SK-N-SH (cell line): ENCODE data around the gene CD200. TPM values are rescaled to one million over a fixed set of nuclear protein-coding genes. Genes with fewer than 3 reads are reported as not detected.

Source experiments
- CTCF ChIA-PET: fragments of 300-600, 350-600 bp; formaldehyde crosslinking; extraction: SDS; loops from one replicate; lab custom pipeline; 2021; lab: Yijun Ruan, JAX
- POLR2A ChIA-PET: fragments of 350-600 bp; sonication (Branson Sonifier 250); formaldehyde crosslinking; extraction: SDS; loops from one replicate; lab custom pipeline; 2020; ENCODE audit warnings: antibody characterized with exemption, inconsistent platforms; lab: Yijun Ruan, JAX
- DNase-seq: peaks from one replicate; pipeline ENCODE4 v3.0.0; 2012
- H2AFZ ChIP-seq: fragments of 200-600 bp; sonication (generic); 2 replicates; pipeline ENCODE4 v1.8.1; 2016; ENCODE audit warnings: antibody characterized with exemption, mild to moderate bottlenecking, low read depth
- H3F3A ChIP-seq: fragments of 200-600 bp; sonication (generic); replicated peaks from 2 replicates; pipeline ENCODE3; 2016; ENCODE audit warnings: antibody characterized with exemption, mild to moderate bottlenecking; ENCODE audit not compliant: insufficient read depth
- H3K27ac ChIP-seq, 2 experiments: fragments of 200-500 bp in 1 of 2; fragments of 200-600 bp in 1 of 2; sonication (Bioruptor generic) in 1 of 2; sonication (generic), shearing (Covaris generic) in 1 of 2; 2 replicates each; pipeline versions ENCODE4 v1.5.1 to v1.6.1; 2014 to 2016; ENCODE audit warnings: low read depth in 2 of 2, inconsistent platforms in 1 of 2, low read length in 1 of 2, mild to moderate bottlenecking in 1 of 2, mixed read lengths in 1 of 2
- H3K27me3 ChIP-seq: fragments of 200-600 bp; sonication (generic), shearing (Covaris generic); 2 replicates; pipeline ENCODE4 v1.6.1; 2016; ENCODE audit warnings: mixed run types; ENCODE audit not compliant: insufficient read depth
- H3K36me3 ChIP-seq, 2 experiments: fragments of 200-500 bp in 1 of 2; fragments of 200-600 bp in 1 of 2; sonication (Bioruptor generic) in 1 of 2; sonication (generic) in 1 of 2; replicated peaks in 1 of 2; 2 replicates each; pipeline versions ENCODE3 to v1.5.1; 2014 to 2016; ENCODE audit warnings: low read length in 1 of 2, mild to moderate bottlenecking in 1 of 2; ENCODE audit not compliant: insufficient read depth in 2 of 2, control insufficient read depth in 1 of 2
- H3K4me1 ChIP-seq, 2 experiments: fragments of 200-500 bp in 1 of 2; fragments of 200-600 bp in 1 of 2; sonication (Bioruptor generic) in 1 of 2; sonication (generic), shearing (Covaris generic) in 1 of 2; 2 replicates each; pipeline versions ENCODE4 v1.5.1 to v1.6.1; 2014 to 2016; ENCODE audit warnings: low read depth in 1 of 2, low read length in 1 of 2, mixed run types in 1 of 2; ENCODE audit not compliant: insufficient read depth in 2 of 2, control insufficient read depth in 1 of 2
- H3K4me2 ChIP-seq: fragments of 200-600 bp; sonication (generic), shearing (Covaris generic); 2 replicates; pipeline ENCODE4 v1.6.1; 2017; ENCODE audit warnings: mixed run types
- H3K4me3 ChIP-seq, 2 experiments: fragments of 200-500 bp in 1 of 2; fragments of 200-600 bp in 1 of 2; sonication (Bioruptor generic) in 1 of 2; sonication (generic), shearing (Covaris generic) in 1 of 2; 2 replicates each; pipeline versions ENCODE4 v1.5.1 to v1.8.1; 2014 to 2016; ENCODE audit warnings: low read depth in 2 of 2, inconsistent platforms in 1 of 2, low read length in 1 of 2, mild to moderate bottlenecking in 1 of 2, mixed read lengths in 1 of 2, moderate library complexity in 1 of 2
- H3K79me2 ChIP-seq: fragments of 200-600 bp; sonication (generic); 2 replicates; pipeline ENCODE4 v1.8.1; 2017; ENCODE audit warnings: mild to moderate bottlenecking; ENCODE audit not compliant: insufficient read depth
- H3K9ac ChIP-seq: fragments of 200-600 bp; sonication (generic); 2 replicates; pipeline ENCODE4 v1.6.1; 2017; ENCODE audit warnings: mixed run types
- H3K9me2 ChIP-seq: fragments of 200-600 bp; sonication (generic); 2 replicates; pipeline ENCODE4 v1.6.1; 2017; ENCODE audit warnings: mixed run types
- H3K9me3 ChIP-seq: fragments of 200-600 bp; sonication (generic); 2 replicates; pipeline ENCODE4 v1.6.1; 2017; ENCODE audit warnings: mixed run types, mild to moderate bottlenecking, moderate library complexity
- H4K20me1 ChIP-seq: fragments of 200-600 bp; sonication (generic); 2 replicates; pipeline ENCODE4 v1.6.1; 2017; ENCODE audit warnings: mild to moderate bottlenecking, mixed run types; ENCODE audit not compliant: insufficient read depth
- EP300 ChIP-seq, 2 experiments: IDR thresholded peaks; 2 replicates each; pipeline versions ENCODE4 v1.4.0 to v1.6.1; 2012; ENCODE audit warnings: borderline replicate concordance in 1 of 2, low read depth in 1 of 2, low read length in 1 of 2
- EZH2phosphoT487 ChIP-seq: fragments of 200-600 bp; sonication (generic); IDR thresholded peaks from 2 replicates; pipeline ENCODE4 v1.6.1; 2017; ENCODE audit warnings: low read depth, mixed run types, mild to moderate bottlenecking, antibody characterized with exemption, moderate library complexity, borderline replicate concordance
- FOSL2 ChIP-seq: IDR thresholded peaks from 2 replicates; pipeline ENCODE4 v1.4.0; 2012; ENCODE audit warnings: low read depth, mild to moderate bottlenecking, moderate library complexity, borderline replicate concordance
- FOXM1 ChIP-seq: IDR thresholded peaks from 2 replicates; pipeline ENCODE4 v1.4.0; 2012; ENCODE audit warnings: low read depth, mild to moderate bottlenecking
- JUND ChIP-seq: IDR thresholded peaks from 2 replicates; pipeline ENCODE4 v1.4.0; 2012
- NFIC ChIP-seq: IDR thresholded peaks from 2 replicates; pipeline ENCODE4 v1.4.0; 2012; ENCODE audit warnings: borderline replicate concordance
- RFX5 ChIP-seq: IDR thresholded peaks from 2 replicates; pipeline ENCODE4 v1.6.1; 2012; ENCODE audit warnings: mild to moderate bottlenecking, improper control_type of control experiment, low read length
- RXRA ChIP-seq: IDR thresholded peaks from 2 replicates; pipeline ENCODE4 v1.4.0; 2012; ENCODE audit warnings: low read depth, mild to moderate bottlenecking, borderline replicate concordance
- TCF12 ChIP-seq: IDR thresholded peaks from 2 replicates; pipeline ENCODE4 v1.4.0; 2012
- TEAD4 ChIP-seq: IDR thresholded peaks from 2 replicates; pipeline ENCODE4 v1.4.0; 2012; ENCODE audit warnings: mild to moderate bottlenecking, borderline replicate concordance; ENCODE audit not compliant: insufficient read depth
- WGBS: methylation state at CpG from one replicate; pipeline ENCODE4 v1.1.6; 2017; ENCODE audit warnings: low lambda C conversion rate; 5-methylcytosine and 5-hydroxymethylcytosine counted together
- polyA plus RNA-seq, 3 experiments: library from polyadenylated mRNA; depleted of rRNA; stranded (reverse); fragments of >200 nt; gene quantifications; 2 replicates each; pipeline ENCODE4 v1.2.3, GENCODE V29; 2012
- TF ChIP-seq, protein P1 (sequence below): IDR thresholded peaks from 2 replicates; pipeline ENCODE4 v1.6.1; 2012; ENCODE audit warnings: mild to moderate bottlenecking, low read depth, low read length, moderate library complexity
- TF ChIP-seq, protein P2 (sequence below): fragments of 150-350 bp; IDR thresholded peaks from 2 replicates; pipeline ENCODE4 v1.6.1; 2017; ENCODE audit warnings: antibody characterized with exemption, low read length, low read depth, borderline replicate concordance
- TF ChIP-seq, protein P3 (sequence below): fragments of 150-350 bp; IDR thresholded peaks from 2 replicates; pipeline ENCODE4 v1.6.1; 2016; ENCODE audit warnings: mild to moderate bottlenecking, low read depth, low read length

CD200 gene
- polyA plus RNA-seq, 1 of the 3 experiments (the other 2 are of a cell fraction), result 1.1 TPM

DNA sequence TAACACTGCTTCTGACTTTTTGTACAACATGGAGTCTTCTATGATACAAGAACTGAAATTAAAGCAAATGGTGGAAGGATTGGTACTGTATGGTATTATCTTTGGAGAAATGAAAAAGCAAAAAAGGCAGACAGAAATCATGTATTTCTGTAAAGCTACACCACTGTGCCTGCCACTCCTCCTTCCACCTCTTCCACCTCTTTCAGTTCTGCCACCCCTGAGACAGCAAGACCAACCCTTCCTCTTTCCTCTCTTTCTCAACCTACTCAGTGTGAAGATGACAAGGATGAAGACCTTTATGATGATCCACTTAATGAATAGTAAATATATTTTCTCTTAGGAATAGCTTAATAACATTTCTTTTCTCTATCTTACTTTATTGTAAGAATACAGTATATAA lies 57.0 kb downstream of the CD200 start (continued):
- TF ChIP-seq, protein P1, sequence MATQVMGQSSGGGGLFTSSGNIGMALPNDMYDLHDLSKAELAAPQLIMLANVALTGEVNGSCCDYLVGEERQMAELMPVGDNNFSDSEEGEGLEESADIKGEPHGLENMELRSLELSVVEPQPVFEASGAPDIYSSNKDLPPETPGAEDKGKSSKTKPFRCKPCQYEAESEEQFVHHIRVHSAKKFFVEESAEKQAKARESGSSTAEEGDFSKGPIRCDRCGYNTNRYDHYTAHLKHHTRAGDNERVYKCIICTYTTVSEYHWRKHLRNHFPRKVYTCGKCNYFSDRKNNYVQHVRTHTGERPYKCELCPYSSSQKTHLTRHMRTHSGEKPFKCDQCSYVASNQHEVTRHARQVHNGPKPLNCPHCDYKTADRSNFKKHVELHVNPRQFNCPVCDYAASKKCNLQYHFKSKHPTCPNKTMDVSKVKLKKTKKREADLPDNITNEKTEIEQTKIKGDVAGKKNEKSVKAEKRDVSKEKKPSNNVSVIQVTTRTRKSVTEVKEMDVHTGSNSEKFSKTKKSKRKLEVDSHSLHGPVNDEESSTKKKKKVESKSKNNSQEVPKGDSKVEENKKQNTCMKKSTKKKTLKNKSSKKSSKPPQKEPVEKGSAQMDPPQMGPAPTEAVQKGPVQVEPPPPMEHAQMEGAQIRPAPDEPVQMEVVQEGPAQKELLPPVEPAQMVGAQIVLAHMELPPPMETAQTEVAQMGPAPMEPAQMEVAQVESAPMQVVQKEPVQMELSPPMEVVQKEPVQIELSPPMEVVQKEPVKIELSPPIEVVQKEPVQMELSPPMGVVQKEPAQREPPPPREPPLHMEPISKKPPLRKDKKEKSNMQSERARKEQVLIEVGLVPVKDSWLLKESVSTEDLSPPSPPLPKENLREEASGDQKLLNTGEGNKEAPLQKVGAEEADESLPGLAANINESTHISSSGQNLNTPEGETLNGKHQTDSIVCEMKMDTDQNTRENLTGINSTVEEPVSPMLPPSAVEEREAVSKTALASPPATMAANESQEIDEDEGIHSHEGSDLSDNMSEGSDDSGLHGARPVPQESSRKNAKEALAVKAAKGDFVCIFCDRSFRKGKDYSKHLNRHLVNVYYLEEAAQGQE, result no peak
- TF ChIP-seq RFX5 (no peak), EZH2phosphoT487 (no peak)

DNA sequence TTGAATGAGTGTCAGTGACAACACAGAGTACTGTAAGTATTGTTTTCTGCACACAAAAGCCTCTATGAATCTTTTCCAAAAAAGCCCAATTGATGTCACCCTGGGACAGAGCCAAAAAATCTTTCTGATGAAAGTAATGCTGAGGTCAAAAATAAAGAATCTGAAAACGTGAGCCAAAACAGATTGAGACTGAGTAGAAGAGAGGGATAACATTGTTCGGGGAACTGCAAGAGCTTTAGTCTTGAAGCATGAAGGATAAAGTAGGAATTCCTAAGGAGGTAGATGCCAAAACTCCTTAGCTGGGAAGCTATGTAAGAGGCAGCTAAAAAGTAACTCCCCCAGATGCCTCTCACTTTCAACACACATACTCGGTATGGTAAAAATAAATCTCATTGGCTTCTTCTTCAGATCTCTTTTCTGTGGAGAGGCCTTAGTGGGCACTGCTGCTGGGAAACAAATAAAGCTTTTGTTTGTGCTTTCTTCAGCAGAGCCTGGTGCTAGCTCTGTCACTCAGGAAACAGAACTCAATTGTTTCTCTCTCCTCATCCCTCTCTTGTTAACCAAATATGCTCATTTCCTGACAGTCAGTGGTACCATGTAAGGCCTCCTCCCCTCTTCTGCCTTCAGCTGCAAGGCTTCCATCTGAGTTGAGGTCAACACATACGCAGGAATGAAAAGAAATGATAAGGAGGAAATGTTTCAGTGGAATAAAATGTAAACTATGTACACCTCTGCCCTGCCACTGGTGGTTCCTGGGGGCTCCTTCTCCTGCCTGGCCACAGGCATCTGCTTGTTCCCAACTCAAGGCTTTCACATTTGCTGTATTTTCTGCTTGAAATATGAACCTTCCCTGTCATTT lies 58.1 kb downstream of the CD200 start:
- DNase-seq, result no peak
- Histone ChIP-seq H3K4me3 (no peak overlapping the region), H2AFZ (peak overlapping the region; percentile 74), H3K36me3 (no peaks in the 10 kb centered on the region), H3K79me2 (no peaks in the 10 kb centered on the region), H3K27me3 (no peaks in the 10 kb centered on the region), H3K4me1 (0 out of 4 replicates have a peak, but pooled peaks cover 0 to 5% of the 10 kb centered on the region in 2 experiments), H3K9ac (peak overlapping the region; percentile 51), H3K9me3 (no peaks in the 10 kb centered on the region), H3F3A (peaks cover 7% of the 10 kb centered on the region), H3K27ac (peak overlapping the region; percentile 74 to 84; a peak in 3 of 4 replicates), H4K20me1 (no peaks in the 10 kb centered on the region), H3K9me2 (no peaks in the 10 kb centered on the region), H3K4me2 (peak overlapping the region; percentile 36)
- CTCF ChIA-PET, result interaction anchor here (0.6 to 1.4 kb wide), 3 partner anchors 52 to 109 kb away, joined by 3 read pairs; no protein-coding TSS in a partner anchor
- 18% methylated on average over 4 of the region's 4 CpGs for WGBS
- TF ChIP-seq JUND (peak; percentile 73; the same call in 1 of the 2 replicates), EP300 (IDR thresholded peaks at IDR 0.05; ENCODE audit: borderline replicate concordance in 1 of 2, low read depth in 1 of 2, low read length in 1 of 2) (peak in 1 of 2 experiments; percentile 81; a peak in 1 of 4 replicates), NFIC (peak; percentile 62), FOSL2 (peak; percentile 62), RXRA (peak; percentile 61; the same call in 1 of the 2 replicates), TEAD4 (peak; percentile 86), FOXM1 (no peak), TCF12 (peak; percentile 80)
- TF ChIP-seq, protein P2, sequence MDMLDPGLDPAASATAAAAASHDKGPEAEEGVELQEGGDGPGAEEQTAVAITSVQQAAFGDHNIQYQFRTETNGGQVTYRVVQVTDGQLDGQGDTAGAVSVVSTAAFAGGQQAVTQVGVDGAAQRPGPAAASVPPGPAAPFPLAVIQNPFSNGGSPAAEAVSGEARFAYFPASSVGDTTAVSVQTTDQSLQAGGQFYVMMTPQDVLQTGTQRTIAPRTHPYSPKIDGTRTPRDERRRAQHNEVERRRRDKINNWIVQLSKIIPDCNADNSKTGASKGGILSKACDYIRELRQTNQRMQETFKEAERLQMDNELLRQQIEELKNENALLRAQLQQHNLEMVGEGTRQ, result no peak
- TF ChIP-seq, protein P3, sequence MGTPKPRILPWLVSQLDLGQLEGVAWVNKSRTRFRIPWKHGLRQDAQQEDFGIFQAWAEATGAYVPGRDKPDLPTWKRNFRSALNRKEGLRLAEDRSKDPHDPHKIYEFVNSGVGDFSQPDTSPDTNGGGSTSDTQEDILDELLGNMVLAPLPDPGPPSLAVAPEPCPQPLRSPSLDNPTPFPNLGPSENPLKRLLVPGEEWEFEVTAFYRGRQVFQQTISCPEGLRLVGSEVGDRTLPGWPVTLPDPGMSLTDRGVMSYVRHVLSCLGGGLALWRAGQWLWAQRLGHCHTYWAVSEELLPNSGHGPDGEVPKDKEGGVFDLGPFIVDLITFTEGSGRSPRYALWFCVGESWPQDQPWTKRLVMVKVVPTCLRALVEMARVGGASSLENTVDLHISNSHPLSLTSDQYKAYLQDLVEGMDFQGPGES, result no peak
- POLR2A ChIA-PET, result no interaction called here
